CD8-positive, alpha-beta memory T cell (primary cell): ENCODE measurements around the gene ABHD14A. TPM values are rescaled to one million over a fixed set of nuclear protein-coding genes. Genes with fewer than 3 reads are reported as not detected.
A peak's percentile ranks its signal among the peaks of the same experiment; 100 is the strongest.

Experiments
- CTCF ChIA-PET: fragments of 350-600 bp; sonication (Branson Sonifier 250); formaldehyde crosslinking; loops from one replicate; lab custom pipeline; 2021; ENCODE audit warnings: antibody characterized with exemption; lab: Charles Lee
- POLR2A ChIA-PET: fragments of 350-600 bp; sonication (Branson Sonifier 250); formaldehyde crosslinking; loops from one replicate; lab custom pipeline; 2021; ENCODE audit warnings: antibody characterized with exemption; lab: Charles Lee
- DNase-seq, 5 donors: peaks; one replicate each; pipeline versions ENCODE4 v3.0.0 to v3.0.0-alpha.2; 2020 to 2022; ENCODE audit warnings: mixed read lengths in 1 of 5
- H3K27ac ChIP-seq: one replicate; pipeline ENCODE4 v1.7.0; 2013; ENCODE audit warnings: low read depth, mild to moderate bottlenecking, low read length, moderate library complexity
- H3K27me3 ChIP-seq: 2 replicates; pipeline ENCODE4 v1.7.0; 2013; ENCODE audit warnings: low read length, mild to moderate bottlenecking; ENCODE audit not compliant: insufficient read depth, poor library complexity, severe bottlenecking
- H3K36me3 ChIP-seq: 2 replicates; pipeline ENCODE4 v1.7.0; 2013; ENCODE audit warnings: mild to moderate bottlenecking, low read length, moderate library complexity; ENCODE audit not compliant: insufficient read depth
- H3K4me1 ChIP-seq: 2 replicates; pipeline ENCODE4 v1.7.0; 2013; ENCODE audit warnings: mild to moderate bottlenecking, low read length, moderate library complexity; ENCODE audit not compliant: insufficient read depth
- H3K4me3 ChIP-seq: 2 replicates; pipeline ENCODE4 v1.7.0; 2013; ENCODE audit warnings: mild to moderate bottlenecking, low read length
- H3K9me3 ChIP-seq: 2 replicates; pipeline ENCODE4 v1.7.0; 2013; ENCODE audit warnings: mild to moderate bottlenecking, low read length
- H3K27ac Mint-ChIP-seq, 8 donors: one replicate each; pipeline ENCODE4 v1.8.0; 2020 to 2021; ENCODE audit warnings: mixed read lengths in 8 of 8, mild to moderate bottlenecking in 6 of 8, inconsistent platforms in 3 of 8, moderate library complexity in 3 of 8
- H3K27me3 Mint-ChIP-seq, 2 donors: one replicate each; pipeline ENCODE4 v1.8.0; 2020 to 2021; ENCODE audit warnings: mixed read lengths in 2 of 2, mild to moderate bottlenecking in 1 of 2, moderate library complexity in 1 of 2
- H3K36me3 Mint-ChIP-seq, 3 donors: one replicate each; pipeline ENCODE4 v1.8.0; 2020 to 2021; ENCODE audit warnings: mixed read lengths in 3 of 3, inconsistent platforms in 1 of 3, mild to moderate bottlenecking in 1 of 3
- H3K4me1 Mint-ChIP-seq, 3 donors: one replicate each; pipeline ENCODE4 v1.8.0; 2020 to 2021; ENCODE audit warnings: mixed read lengths in 3 of 3, inconsistent platforms in 1 of 3, mild to moderate bottlenecking in 1 of 3
- H3K4me3 Mint-ChIP-seq, 7 donors: one replicate each; pipeline ENCODE4 v1.8.0; 2020 to 2021; ENCODE audit warnings: mixed read lengths in 7 of 7, mild to moderate bottlenecking in 6 of 7, moderate library complexity in 4 of 7, inconsistent platforms in 2 of 7
- H3K9me3 Mint-ChIP-seq, 5 donors: one replicate each; pipeline ENCODE4 v1.8.0; 2020 to 2022; ENCODE audit warnings: mixed read lengths in 5 of 5, mild to moderate bottlenecking in 3 of 5, moderate library complexity in 2 of 5, inconsistent platforms in 1 of 5
- polyA plus RNA-seq: library from polyadenylated mRNA; unstranded; fragments of 300-500 nt; fragmentation: Illumina TruSeq; gene quantifications from one replicate; pipeline ENCODE4 v1.2.3, GENCODE V29; 2021
- total RNA-seq, 2 experiments: library from RNA; stranded (reverse); gene quantifications; one replicate each; pipeline ENCODE4 v1.2.3, GENCODE V29; 2021

Gene ABHD14A
- total and polyA plus RNA-seq, 3 experiments from 2014 or later, result 14.4 to 117 (median 16.0) TPM

- POLR2A ChIA-PET, result no interaction called here
Observed at GRCh38 chr3:51937611-51938450, 37.0 kb upstream of the ABHD14A start.

DNA sequence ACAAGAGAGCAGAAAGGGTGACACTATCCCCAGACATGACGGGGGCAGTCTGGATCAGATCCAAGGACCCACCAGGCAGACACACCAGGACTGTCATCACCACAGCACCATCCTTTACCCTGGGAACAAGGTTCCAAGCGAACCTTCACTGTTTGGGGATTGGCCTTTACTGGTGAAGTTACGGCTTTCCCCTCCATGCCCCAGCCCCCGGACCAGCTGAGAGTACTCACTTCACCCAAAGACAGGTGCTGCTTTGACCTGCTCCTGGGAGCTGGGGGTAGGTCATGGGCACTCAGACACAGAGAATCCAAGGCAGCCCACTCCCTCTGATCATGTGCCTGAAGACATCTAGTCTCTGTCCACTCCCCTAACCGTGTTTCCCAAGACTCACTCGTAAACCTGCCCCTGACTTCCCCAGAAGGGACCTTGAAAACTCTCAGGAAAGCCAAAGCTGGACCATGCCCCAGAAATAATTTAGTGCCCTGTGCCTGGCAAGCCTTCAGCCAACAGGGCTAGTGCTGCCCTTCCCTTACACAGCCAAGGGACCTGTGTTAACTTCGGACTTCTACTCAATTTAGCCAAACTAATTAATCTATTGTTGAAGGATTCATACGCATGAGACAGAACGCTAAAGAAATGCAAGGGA is 36.0 kb upstream of the ABHD14A start:
- Histone ChIP-seq H3K9me3 (no peaks in the 10 kb centered on the region), H3K4me1 (peaks cover 30% of the 10 kb centered on the region), H3K27ac (no peak overlapping the region), H3K36me3 (peaks cover 32% of the 10 kb centered on the region), H3K4me3 (no peak overlapping the region), H3K27me3 (no peaks in the 10 kb centered on the region)
- Mint-ChIP-seq H3K9me3 (no peaks in the 10 kb centered on the region), H3K4me1 (peaks cover 23 to 48% (median 34%) of the 10 kb centered on the region in 3 donors), H3K27ac (peak overlapping the region in 4 of 8 donors; percentile 3 to 36 (median 8)), H3K36me3 (peaks cover 3 to 61% (median 5%) of the 10 kb centered on the region in 3 donors), H3K27me3 (no peaks in the 10 kb centered on the region), H3K4me3 (peak overlapping the region in 6 of 7 donors; percentile 2 to 79 (median 8))
- ChIA-PET CTCF (no interaction called here), POLR2A (no interaction called here)
- no peak for DNase-seq

More at GRCh38 chr3:51937611-51938450, 37.0 kb upstream of the ABHD14A start:
- Histone ChIP-seq H3K27me3 (no peaks in the 10 kb centered on the region), H3K4me1 (peaks cover 23% of the 10 kb centered on the region), H3K4me3 (no peak overlapping the region), H3K27ac (no peak overlapping the region), H3K9me3 (no peaks in the 10 kb centered on the region), H3K36me3 (peaks cover 32% of the 10 kb centered on the region)
- DNase-seq, result no peak
- Mint-ChIP-seq H3K36me3 (peaks cover 3 to 72% (median 5%) of the 10 kb centered on the region in 3 donors), H3K4me3 (peak overlapping the region in 1 of 7 donors; percentile 79), H3K27me3 (no peaks in the 10 kb centered on the region), H3K27ac (no peak overlapping the region), H3K4me1 (peaks cover 21 to 42% (median 31%) of the 10 kb centered on the region in 3 donors), H3K9me3 (no peaks in the 10 kb centered on the region)
- CTCF ChIA-PET, result no interaction called here

DNA sequence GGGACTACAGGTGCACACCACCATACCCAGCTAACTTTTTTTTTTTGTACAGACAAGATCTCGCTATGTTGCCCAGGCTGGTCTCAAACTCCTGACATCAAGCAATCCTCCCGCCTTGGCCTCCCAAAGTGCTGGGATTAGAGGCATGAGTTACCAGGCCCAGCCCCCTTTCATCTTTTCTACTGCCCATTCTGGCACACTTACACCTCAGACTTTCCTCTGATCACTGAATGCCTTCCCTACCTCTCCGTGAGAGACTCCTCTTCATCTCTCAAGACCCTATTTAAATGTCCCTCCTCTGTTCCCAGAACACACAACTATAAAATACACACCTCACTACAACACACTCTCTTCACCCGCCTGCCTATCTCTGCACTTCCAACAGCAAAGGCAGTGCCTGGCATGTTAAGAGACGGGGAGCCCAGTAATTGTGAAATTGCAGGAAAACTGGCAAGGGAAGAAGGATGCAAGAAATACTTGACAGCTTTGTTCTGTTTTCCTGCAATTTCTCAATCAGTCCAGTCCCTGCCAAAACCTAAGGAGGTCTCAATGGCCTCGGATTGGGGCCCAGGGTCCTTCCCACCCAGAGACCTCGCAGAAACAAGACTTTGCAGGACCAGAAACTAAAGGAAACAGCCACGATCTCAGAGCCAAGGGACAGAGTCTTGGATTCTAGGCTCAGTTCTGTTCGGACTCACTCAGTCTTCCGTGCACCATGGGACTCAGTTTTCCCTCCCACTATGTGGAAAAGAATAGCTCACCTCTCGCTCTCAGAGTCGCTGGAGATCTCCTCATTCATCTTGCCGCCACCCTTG is 34.0 kb upstream of the ABHD14A start:
- Mint-ChIP-seq H3K4me1 (peaks cover 23 to 50% (median 34%) of the 10 kb centered on the region in 3 donors), H3K4me3 (peak overlapping the region; percentile 81 to 95 (median 89))
- DNase-seq, result no peak

DNA sequence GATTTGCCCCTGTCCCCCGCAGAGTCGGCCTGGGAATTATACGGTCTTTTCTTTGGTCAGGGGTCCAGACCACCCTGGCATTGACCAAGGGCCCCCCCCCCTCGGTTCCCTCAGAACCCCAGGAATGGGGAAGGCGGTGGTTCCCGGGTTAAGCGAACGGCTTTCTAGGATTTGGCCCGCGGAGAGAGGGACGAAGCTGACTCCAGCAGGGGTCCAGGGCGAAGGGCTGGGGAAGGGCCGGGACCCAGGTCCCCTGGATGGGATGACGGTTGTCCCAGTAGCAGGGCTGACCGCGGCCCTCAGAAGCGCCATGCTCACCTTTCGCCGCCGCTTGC is 33.4 kb upstream of the ABHD14A start:
- Mint-ChIP-seq H3K9me3 (no peaks in the 10 kb centered on the region), H3K36me3 (peaks cover 0 to 36% (median 5%) of the 10 kb centered on the region in 3 donors), H3K4me1 (peaks cover 23 to 50% (median 34%) of the 10 kb centered on the region in 3 donors), H3K27ac (peak overlapping the region; percentile 51 to 95 (median 77)), H3K4me3 (peak overlapping the region; percentile 86 to 95 (median 92)), H3K27me3 (no peaks in the 10 kb centered on the region)
- H3K4me3 ChIP-seq, result peak overlapping the region; percentile 89
- no peak for DNase-seq
- H3K27me3 ChIP-seq, result no peaks in the 10 kb centered on the region
- H3K36me3 ChIP-seq, result peaks cover 20% of the 10 kb centered on the region
- peaks cover 30% of the 10 kb centered on the region for H3K4me1 ChIP-seq
- H3K27ac ChIP-seq, result peak overlapping the region; percentile 70
- ChIA-PET POLR2A (interaction anchor here (0.6 to 1.2 kb wide), 4 partner anchors 27 to 41 kb away, joined by 3 to 6 read pairs (median 4); partner anchors contain the start of genes ABHD14A, ABHD14B and ACY1), CTCF (interaction anchor here (0.6 to 6.2 kb wide), 20 partner anchors 9 to 391 kb away, joined by 3 to 65 read pairs (median 4); partner anchors contain the start of genes ABHD14A, ABHD14B, ACY1 and GPR62)
- H3K9me3 ChIP-seq, result no peaks in the 10 kb centered on the region

More for the DNA sequence above, 34.0 kb upstream of the ABHD14A start:
- peaks cover 0 to 41% (median 5%) of the 10 kb centered on the region in 3 donors for H3K36me3 Mint-ChIP-seq
- peak overlapping the region; percentile 51 to 95 (median 76) for H3K27ac Mint-ChIP-seq
- Histone ChIP-seq H3K36me3 (peaks cover 25% of the 10 kb centered on the region), H3K4me1 (peaks cover 30% of the 10 kb centered on the region), H3K9me3 (no peaks in the 10 kb centered on the region), H3K27me3 (no peaks in the 10 kb centered on the region), H3K27ac (peak overlapping the region; percentile 70), H3K4me3 (peak overlapping the region; percentile 89)
- H3K9me3 Mint-ChIP-seq, result no peaks in the 10 kb centered on the region
- no peaks in the 10 kb centered on the region for H3K27me3 Mint-ChIP-seq
- POLR2A ChIA-PET, result interaction anchor here (0.6 to 1.2 kb wide), 4 partner anchors 27 to 42 kb away, joined by 3 to 5 read pairs (median 3); partner anchors contain the start of genes ABHD14A, ABHD14B and ACY1
- CTCF ChIA-PET, result interaction anchor here (0.6 to 6.2 kb wide), 19 partner anchors 8 to 391 kb away, joined by 3 to 65 read pairs (median 4); partner anchors contain the start of genes ABHD14A, ABHD14B, ACY1 and GPR62

GRCh38 chr3:51941798-51942602 is 32.9 kb upstream of the ABHD14A start, which contains the start of the genes PARP3 and RRP9:
Gene PARP3, plus strand, starts transcription at chr3:51942363. Its CDS starts 993 bp downstream, at chr3:51943356.
Gene RRP9, minus strand, starts transcription at chr3:51941904. Its CDS starts 37 bp downstream, at chr3:51941867.
- Histone ChIP-seq H3K36me3 (peaks cover 14% of the 10 kb centered on the region), H3K9me3 (no peaks in the 10 kb centered on the region), H3K4me3 (peak within 1 kb of the TSS; percentile 96), H3K27ac (peak within 1 kb of the TSS; percentile 79), H3K27me3 (no peaks in the 10 kb centered on the region), H3K4me1 (peaks cover 30% of the 10 kb centered on the region)
- peak within 1 kb of the TSS; percentile 74 to 97 (median 91) for H3K27ac Mint-ChIP-seq
- peak; percentile 99 to 100 (median 99) for DNase-seq
- H3K9me3 Mint-ChIP-seq, result no peaks in the 10 kb centered on the region
- ChIA-PET CTCF (interaction anchor here (0.6 to 6.2 kb wide), 30 partner anchors 8 to 392 kb away, joined by 3 to 65 read pairs (median 4); partner anchors contain the start of genes ABHD14A, ABHD14B, ACY1 and GPR62), POLR2A (interaction anchor here (0.6 to 1.7 kb wide), 6 partner anchors 26 to 54 kb away, joined by 3 to 7 read pairs (median 6); partner anchors contain the start of genes ABHD14A, ABHD14B, ACY1 and RPL29)
- H3K4me1 Mint-ChIP-seq, result peaks cover 23 to 50% (median 34%) of the 10 kb centered on the region in 3 donors
- peak within 1 kb of the TSS; percentile 86 to 95 (median 92) for H3K4me3 Mint-ChIP-seq
- no peaks in the 10 kb centered on the region for H3K27me3 Mint-ChIP-seq
- H3K36me3 Mint-ChIP-seq, result peaks cover 0 to 31% (median 0%) of the 10 kb centered on the region in 3 donors

GRCh38 chr3:51942603-51943450 is 32.0 kb upstream of the ABHD14A start:
- CTCF ChIA-PET, result interaction anchor here (0.8 to 6.2 kb wide), 17 partner anchors 8 to 202 kb away, joined by 3 to 65 read pairs (median 5); partner anchors contain the start of genes ABHD14A, ABHD14B, ACY1 and GPR62
- Mint-ChIP-seq H3K27me3 (no peaks in the 10 kb centered on the region), H3K36me3 (peaks cover 0 to 23% (median 0%) of the 10 kb centered on the region in 3 donors), H3K9me3 (no peaks in the 10 kb centered on the region), H3K4me3 (peak overlapping the region; percentile 86 to 95 (median 92)), H3K4me1 (peaks cover 23 to 50% (median 34%) of the 10 kb centered on the region in 3 donors), H3K27ac (peak overlapping the region; percentile 74 to 97 (median 91))
- no peaks in the 10 kb centered on the region for H3K27me3 ChIP-seq
- peaks cover 7% of the 10 kb centered on the region for H3K36me3 ChIP-seq
- H3K27ac ChIP-seq, result peak overlapping the region; percentile 79
- H3K4me1 ChIP-seq, result peaks cover 30% of the 10 kb centered on the region
- DNase-seq, result peak; percentile 26 to 70 (median 42)
- POLR2A ChIA-PET, result interaction anchor here (0.6 to 1.7 kb wide), 5 partner anchors 25 to 558 kb away, joined by 3 to 7 read pairs (median 5); partner anchors contain the start of genes ABHD14B, ACY1 and RPL29
- no peaks in the 10 kb centered on the region for H3K9me3 ChIP-seq
- H3K4me3 ChIP-seq, result peak overlapping the region; percentile 96
